ENCODE results near the gene ASF1A. TPM values are rescaled to one million over a fixed set of nuclear protein-coding genes. Genes with fewer than 3 reads are reported as not detected.
A peak's percentile ranks its signal among the peaks of the same experiment; 100 is the strongest.

The ASF1A gene
- total and polyA plus RNA-seq, 2 experiments from 2014 or later, result 23.0 to 32.7 TPM

GRCh38 chr6:118876814-118877213 lies 17.1 kb upstream of the ASF1A start:
- peak overlapping the region; percentile 40 for H3K4me2 ChIP-seq

GRCh38 chr6:118877806-118878205 lies 16.1 kb upstream of the ASF1A start:
- no peak overlapping the region for H3K27ac ChIP-seq
- H2AFZ ChIP-seq, result no peak overlapping the region
- peaks cover 60% of the 10 kb centered on the region for H3K79me2 ChIP-seq
- 91% methylated on average over 2 of the region's 2 CpGs for WGBS (ENCODE audit: low lambda C conversion rate, missing lambda C conversion rate)
- no peaks in the 10 kb centered on the region for H3K9me2 ChIP-seq (replicated peaks; ENCODE audit: insufficient read depth)
- no peak overlapping the region for H3K4me2 ChIP-seq
- no peak overlapping the region for H3K4me3 ChIP-seq
- H3K9me3 ChIP-seq (ENCODE audit: low read depth), result no peaks in the 10 kb centered on the region
- H3K27me3 ChIP-seq, result no peaks in the 10 kb centered on the region
- TF ChIP-seq EZH2 (IDR thresholded peaks at IDR 0.05; ENCODE audit: borderline replicate concordance) (no peak), EZH2phosphoT487 (IDR thresholded peaks at IDR 0.05; ENCODE audit: low read depth, severe bottlenecking, unreplicated experiment) (no peak), CTCF (IDR thresholded peaks at IDR 0.05; ENCODE audit: poor library complexity) (no peak)
- no peak for DNase-seq (ENCODE audit: low spot score)
- no peaks in the 10 kb centered on the region for H3K4me1 ChIP-seq (ENCODE audit: insufficient read depth)
- no peaks in the 10 kb centered on the region for H3K36me3 ChIP-seq (replicated peaks; ENCODE audit: insufficient read depth, low read depth)
- H4K20me1 ChIP-seq (ENCODE audit: insufficient read depth, poor library complexity, severe bottlenecking), result no peaks in the 10 kb centered on the region

More at GRCh38 chr6:118876814-118877213, 17.1 kb upstream of the ASF1A start:
- no peaks in the 10 kb centered on the region for H3K9me2 ChIP-seq (replicated peaks; ENCODE audit: insufficient read depth)
- TF ChIP-seq CTCF (IDR thresholded peaks at IDR 0.05; ENCODE audit: poor library complexity) (no peak), EZH2 (IDR thresholded peaks at IDR 0.05; ENCODE audit: borderline replicate concordance) (no peak), EZH2phosphoT487 (IDR thresholded peaks at IDR 0.05; ENCODE audit: low read depth, severe bottlenecking, unreplicated experiment) (no peak)
- H3K4me3 ChIP-seq, result no peak overlapping the region
- DNase-seq (ENCODE audit: low spot score), result no peak
- peaks cover 55% of the 10 kb centered on the region for H3K79me2 ChIP-seq
- no peaks in the 10 kb centered on the region for H3K27me3 ChIP-seq
- no peaks in the 10 kb centered on the region for H3K36me3 ChIP-seq (replicated peaks; ENCODE audit: insufficient read depth, low read depth)
- no peaks in the 10 kb centered on the region for H3K4me1 ChIP-seq (ENCODE audit: insufficient read depth)
- H2AFZ ChIP-seq, result no peak overlapping the region
- no peaks in the 10 kb centered on the region for H4K20me1 ChIP-seq (ENCODE audit: insufficient read depth, poor library complexity, severe bottlenecking)
- peak overlapping the region; percentile 20 for H3K27ac ChIP-seq
- no peaks in the 10 kb centered on the region for H3K9me3 ChIP-seq (ENCODE audit: low read depth)

DNA sequence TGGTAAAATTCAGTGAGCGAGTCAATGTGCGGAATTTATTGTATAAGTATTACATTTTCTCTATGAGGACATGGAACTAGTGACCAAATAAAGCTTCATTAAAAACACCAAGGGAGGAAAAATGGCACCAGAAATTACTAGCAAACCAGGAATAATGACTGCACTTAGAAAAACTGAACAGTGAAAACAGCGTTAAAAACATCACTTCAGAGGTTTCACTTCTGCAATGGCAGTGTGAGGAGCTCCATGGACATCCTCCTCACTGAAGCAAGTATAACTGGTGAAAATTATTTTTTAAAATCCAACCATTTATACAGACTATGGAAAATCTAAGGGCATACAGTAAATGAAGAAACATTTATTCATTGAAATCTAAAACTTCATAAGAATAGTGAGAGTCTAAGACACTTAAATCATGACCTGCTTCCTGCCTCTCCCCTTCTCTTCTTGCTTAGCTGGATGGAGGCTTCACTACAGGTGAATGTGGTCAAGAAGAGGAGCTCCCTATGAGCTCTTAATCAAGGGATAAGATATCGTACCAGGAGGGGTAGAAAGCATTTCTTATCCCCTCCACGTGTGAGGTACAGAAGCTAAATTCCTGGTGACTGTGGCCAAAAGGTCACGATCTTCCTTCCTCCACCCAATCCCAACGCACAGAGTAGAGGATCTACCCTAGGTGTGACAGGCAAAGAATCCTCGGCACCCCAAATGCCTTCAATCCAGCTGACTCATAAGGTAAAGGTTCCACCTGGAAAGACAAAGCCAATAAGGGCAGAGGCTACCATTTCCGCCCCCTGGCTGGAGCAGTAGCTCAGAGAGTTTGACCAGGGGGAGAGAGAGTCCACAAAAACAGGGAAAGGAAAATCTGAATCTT lies 12.3 kb upstream of the ASF1A start:
- no peaks in the 10 kb centered on the region for H4K20me1 ChIP-seq (ENCODE audit: insufficient read depth, poor library complexity, severe bottlenecking)

More for the DNA sequence above, 12.3 kb upstream of the ASF1A start:
- Histone ChIP-seq H3K4me3 (no peak overlapping the region), H3K27me3 (no peaks in the 10 kb centered on the region), H3K4me1 (ENCODE audit: insufficient read depth) (no peaks in the 10 kb centered on the region), H2AFZ (no peak overlapping the region), H3K9me2 (replicated peaks; ENCODE audit: insufficient read depth) (no peaks in the 10 kb centered on the region), H3K4me2 (no peak overlapping the region), H3K27ac (no peak overlapping the region), H3K79me2 (peaks cover 70% of the 10 kb centered on the region), H3K36me3 (replicated peaks; ENCODE audit: insufficient read depth, low read depth) (no peaks in the 10 kb centered on the region), H3K9me3 (ENCODE audit: low read depth) (no peaks in the 10 kb centered on the region)
- TF ChIP-seq EZH2phosphoT487 (IDR thresholded peaks at IDR 0.05; ENCODE audit: low read depth, severe bottlenecking, unreplicated experiment) (no peak), EZH2 (IDR thresholded peaks at IDR 0.05; ENCODE audit: borderline replicate concordance) (no peak), CTCF (IDR thresholded peaks at IDR 0.05; ENCODE audit: poor library complexity) (no peak)
- no peak for DNase-seq (ENCODE audit: low spot score)
- 92% methylated on average over 9 of the region's 9 CpGs for WGBS (ENCODE audit: low lambda C conversion rate, missing lambda C conversion rate)

Data from hepatocyte (in vitro differentiated cells).